PC-3 (cell line): ENCODE measurements around the gene RMC1. TPM values are rescaled to one million over a fixed set of nuclear protein-coding genes. Genes with fewer than 3 reads are reported as not detected.

Source experiments
- ATAC-seq: fragments of 200-7000 bp; cut with Tn5 transposase; 2 replicates; pipeline ENCODE4 v1.9.1; 2020; ENCODE audit warnings: mild to moderate bottlenecking, moderate library complexity
- Bru-seq: library from RNA; stranded (reverse); fragments of 400-500 nt; gene quantifications from one replicate; lab custom pipeline; 2021; lab: Mats Ljungman, UMichigan
- BruChase-seq, 2 experiments: library from RNA; stranded (reverse); fragments of 400-500 nt; gene quantifications; one replicate each; lab custom pipeline; 2021; lab: Mats Ljungman, UMichigan
- BruUV-seq: library from RNA; stranded (reverse); fragments of 400-500 nt; replicated peaks from 2 replicates; lab custom pipeline; 2021; lab: Mats Ljungman, UMichigan
- CTCF ChIA-PET: fragments of 300-600 bp; sonication (Branson Sonifier 250); formaldehyde crosslinking; loops from one replicate; lab custom pipeline; 2022; ENCODE audit warnings: antibody characterized with exemption; lab: Charles Lee
- POLR2A ChIA-PET: fragments of 300-600 bp; sonication (Branson Sonifier 250); formaldehyde crosslinking; loops from one replicate; lab custom pipeline; 2022; ENCODE audit warnings: antibody characterized with exemption; ENCODE audit not compliant: unreplicated experiment; lab: Charles Lee
- DNase-seq: peaks from one replicate; pipeline ENCODE4 v3.0.0-alpha.2; 2015
- H2AFZ ChIP-seq: fragments of 300-600 bp; sonication (generic); 2 replicates; pipeline ENCODE4 v1.6.0; 2016; ENCODE audit warnings: antibody characterized with exemption, low read length
- H3F3A ChIP-seq: fragments of 300-600 bp; sonication (generic); one replicate; pipeline ENCODE4 v1.6.0; 2017; ENCODE audit warnings: antibody characterized with exemption, low read length, control low read depth, mild to moderate bottlenecking; ENCODE audit not compliant: unreplicated experiment
- H3K27ac ChIP-seq: fragments of 300-600 bp; sonication (generic); 2 replicates; pipeline ENCODE4 v1.5.1; 2016; ENCODE audit warnings: mild to moderate bottlenecking, low read length
- H3K27me3 ChIP-seq: fragments of 300-600 bp; sonication (generic); 2 replicates; pipeline ENCODE4 v1.6.1; 2016; ENCODE audit warnings: low read length, mixed read lengths
- H3K36me3 ChIP-seq: fragments of 300-600 bp; sonication (generic); 2 replicates; pipeline ENCODE4 v1.6.1; 2016; ENCODE audit warnings: low read depth, mixed run types, low read length, mixed read lengths
- H3K4me1 ChIP-seq: fragments of 300-600 bp; sonication (generic); 2 replicates; pipeline ENCODE4 v1.5.1; 2016; ENCODE audit warnings: low read length; ENCODE audit not compliant: insufficient read depth
- H3K4me2 ChIP-seq: fragments of 300-600 bp; sonication (generic); 2 replicates; pipeline ENCODE4 v1.6.0; 2016; ENCODE audit warnings: low read length
- H3K4me3 ChIP-seq: fragments of 300-600 bp; sonication (generic); 2 replicates; pipeline ENCODE4 v1.5.1; 2016; ENCODE audit warnings: mild to moderate bottlenecking, low read length, mixed read lengths
- H3K79me2 ChIP-seq: fragments of 300-600 bp; sonication (generic); 2 replicates; pipeline ENCODE4 v1.6.1; 2017; ENCODE audit warnings: low read length, mixed read lengths
- H3K9ac ChIP-seq: fragments of 300-600 bp; sonication (generic); 2 replicates; pipeline ENCODE4 v1.6.0; 2016; ENCODE audit warnings: mild to moderate bottlenecking, low read length
- H3K9me2 ChIP-seq: fragments of 300-600 bp; sonication (generic); replicated peaks from 2 replicates; pipeline ENCODE4 v1.6.1; 2016; ENCODE audit warnings: mixed run types, low read length, mixed read lengths
- H3K9me3 ChIP-seq: fragments of 300-600 bp; sonication (generic); 2 replicates; pipeline ENCODE4 v1.6.1; 2016; ENCODE audit warnings: low read length, mixed read lengths
- H4K20me1 ChIP-seq: fragments of 300-600 bp; sonication (generic); 2 replicates; pipeline ENCODE4 v1.6.1; 2016; ENCODE audit warnings: low read length, mixed read lengths
- EZH2 ChIP-seq: fragments of 300-600 bp; sonication (generic); IDR thresholded peaks from one replicate; pipeline ENCODE4 v1.6.1; 2017; ENCODE audit warnings: antibody characterized with exemption, mild to moderate bottlenecking, low read length; ENCODE audit not compliant: unreplicated experiment
- EZH2phosphoT487 ChIP-seq: fragments of 300-600 bp; sonication (generic); IDR thresholded peaks from 2 replicates; pipeline ENCODE4 v1.6.1; 2018; ENCODE audit warnings: mild to moderate bottlenecking, antibody characterized with exemption, low read length, borderline replicate concordance
- intact Hi-C: fragments of 100-400 bp; cut with micrococcal nuclease; formaldehyde crosslinking; loops from 2 replicates; pipeline ENCODE4 v1.9.0; 2023
- long read RNA-seq: library from polyadenylated mRNA; unstranded; transcript quantifications from one replicate; pipeline ENCODE4 v2.0.0, GENCODE V29; 2021; ENCODE audit not compliant: unreplicated experiment
- total RNA-seq: library from RNA; depleted of rRNA; stranded (reverse); fragments of >200 nt; gene quantifications from 2 replicates; pipeline ENCODE4 v1.2.3, GENCODE V29; 2014; rRNA removed
- TF ChIP-seq, protein P1 (sequence below): fragments of 300-600 bp; sonication (generic); conservative IDR thresholded peaks from 2 replicates; pipeline ENCODE4 v1.5.1; 2017; ENCODE audit warnings: antibody characterized with exemption, low read depth, mild to moderate bottlenecking, low read length

Gene RMC1
- 23.2 and 27.6 TPM in 2 replicates for total RNA-seq
- Bru-seq, nascent RNA, result percentile 74 among the genes with signal in this experiment
- percentile 81 among the genes with signal in this experiment for BruChase-seq, experiment 1, labeled RNA remaining after a 6-hour chase
- percentile 79 among the genes with signal in this experiment for BruChase-seq, experiment 2, labeled RNA remaining after a 2-hour chase
- long read RNA-seq, transcript RMC1-201 (20 exons, 2,162 nt), result major isoform, 44 of 81 reads
- long read RNA-seq, partial matches to known transcripts, result 6 of 81 reads
- long read RNA-seq, other reads (novel, unspliced or antisense), result 30 of 81 reads

DNA sequence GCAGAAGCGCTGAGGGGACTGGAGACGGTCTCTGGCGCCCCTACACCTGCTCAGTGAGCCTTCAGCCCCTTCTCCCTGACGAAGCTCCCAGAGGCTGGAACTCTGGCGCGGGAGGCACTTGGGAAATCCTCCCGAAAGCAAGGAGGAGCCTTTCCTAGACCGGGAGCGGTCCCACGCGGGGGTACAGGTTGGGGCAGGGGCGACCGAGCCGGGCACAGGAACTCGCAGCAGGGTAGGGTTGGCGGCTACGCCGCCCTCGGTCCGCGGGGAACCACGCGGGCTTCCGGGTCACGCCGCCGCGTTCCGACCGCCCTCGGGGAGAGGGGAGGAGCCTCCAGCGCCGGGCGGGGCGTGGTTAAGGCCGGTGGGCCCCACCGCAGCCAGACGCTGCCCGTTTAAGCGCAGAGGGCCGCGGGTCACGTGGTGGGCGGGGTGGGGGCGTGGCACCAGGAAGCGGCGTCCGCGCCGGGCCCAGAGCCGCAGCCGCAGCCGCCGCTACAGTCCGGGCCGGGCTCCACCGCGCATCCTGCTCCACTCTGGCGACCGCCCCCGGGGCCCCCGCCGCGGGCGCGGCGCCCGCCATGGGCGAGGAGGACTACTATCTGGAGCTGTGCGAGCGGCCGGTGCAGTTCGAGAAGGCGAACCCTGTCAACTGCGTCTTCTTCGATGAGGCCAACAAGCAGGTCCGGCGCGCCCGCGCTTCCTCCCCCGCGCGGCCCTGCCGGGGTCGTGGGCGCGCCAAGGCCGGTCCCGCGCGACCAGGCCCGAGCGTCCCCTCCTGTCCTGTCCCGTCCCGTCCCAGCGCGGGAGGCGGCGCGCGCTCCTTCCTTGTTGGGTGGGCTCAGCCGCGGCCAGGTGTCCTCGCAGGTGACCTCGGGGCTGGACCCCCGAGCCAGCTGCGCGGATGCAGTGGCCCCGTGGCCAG lies at the start of gene RMC1:
RMC1 (plus strand) TSS at position 474 of the 925 bp plus-strand sequence; CDS start at position 582, 108 bp downstream.
- CTCF ChIA-PET, result interaction anchor here (0.9 kb wide), 1 partner anchor 15 kb away, joined by 5 read pairs; no protein-coding TSS in a partner anchor

DNA sequence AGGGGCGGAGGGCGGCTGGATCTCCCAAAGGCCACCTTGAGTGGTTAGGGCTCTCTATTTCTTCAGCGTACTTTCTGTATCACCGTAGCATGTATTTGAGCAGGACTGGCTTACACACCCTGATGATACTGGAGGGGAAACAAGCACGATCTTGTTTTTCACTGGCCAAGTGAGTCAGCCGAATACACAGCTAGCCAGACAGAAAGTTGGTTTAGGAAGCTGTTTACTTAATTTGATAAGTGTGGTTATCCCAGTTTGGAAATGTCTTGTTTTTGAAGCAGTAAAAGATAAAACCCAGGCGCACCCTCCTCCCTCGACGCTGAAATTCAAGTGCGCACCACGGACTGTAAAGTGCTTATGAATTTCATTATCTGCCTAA lies 49.6 kb upstream of the RMC1 start:
- peaks cover 37% of the 10 kb centered on the region for H4K20me1 ChIP-seq
- ChIA-PET POLR2A (interaction anchor here (0.6 to 1.3 kb wide), 6 partner anchors 28 to 422 kb away, joined by 3 to 12 read pairs (median 4); no protein-coding TSS in a partner anchor), CTCF (no interaction called here)
- peak; percentile 65 for DNase-seq
- ATAC-seq, result peak; percentile 58
- TF ChIP-seq EZH2, result no peak
- BruUV-seq, result TSS peak; percentile 55
- intact Hi-C loops, result loop anchor here (2.0 kb wide), 3 partner anchors 15 to 35 kb away; no protein-coding TSS in a partner anchor
- peak overlapping the region; percentile 99 for H3K4me3 ChIP-seq
- H3F3A ChIP-seq, result no peaks in the 10 kb centered on the region
- H3K9me3 ChIP-seq, result no peaks in the 10 kb centered on the region
- H2AFZ ChIP-seq, result peak overlapping the region; percentile 83
- H3K4me2 ChIP-seq, result peak overlapping the region; percentile 93
- H3K27me3 ChIP-seq, result no peaks in the 10 kb centered on the region
- H3K27ac ChIP-seq, result peak overlapping the region; percentile 90
- no peaks in the 10 kb centered on the region for H3K9me2 ChIP-seq
- peaks cover 3% of the 10 kb centered on the region; the same call in 1 of the 2 replicates for H3K36me3 ChIP-seq
- H3K79me2 ChIP-seq, result peaks cover 56% of the 10 kb centered on the region
- H3K4me1 ChIP-seq, result peaks cover 19% of the 10 kb centered on the region
- peak overlapping the region; percentile 96 for H3K9ac ChIP-seq

More for the DNA sequence above, at the start of gene RMC1:
- H3F3A ChIP-seq, result no peaks in the 10 kb centered on the region
- peak within 1 kb of the TSS; percentile 79 for H2AFZ ChIP-seq
- peaks cover 13% of the 10 kb centered on the region; the same call in 1 of the 2 replicates for H3K36me3 ChIP-seq
- H3K27me3 ChIP-seq, result no peaks in the 10 kb centered on the region
- TF ChIP-seq, protein P1, sequence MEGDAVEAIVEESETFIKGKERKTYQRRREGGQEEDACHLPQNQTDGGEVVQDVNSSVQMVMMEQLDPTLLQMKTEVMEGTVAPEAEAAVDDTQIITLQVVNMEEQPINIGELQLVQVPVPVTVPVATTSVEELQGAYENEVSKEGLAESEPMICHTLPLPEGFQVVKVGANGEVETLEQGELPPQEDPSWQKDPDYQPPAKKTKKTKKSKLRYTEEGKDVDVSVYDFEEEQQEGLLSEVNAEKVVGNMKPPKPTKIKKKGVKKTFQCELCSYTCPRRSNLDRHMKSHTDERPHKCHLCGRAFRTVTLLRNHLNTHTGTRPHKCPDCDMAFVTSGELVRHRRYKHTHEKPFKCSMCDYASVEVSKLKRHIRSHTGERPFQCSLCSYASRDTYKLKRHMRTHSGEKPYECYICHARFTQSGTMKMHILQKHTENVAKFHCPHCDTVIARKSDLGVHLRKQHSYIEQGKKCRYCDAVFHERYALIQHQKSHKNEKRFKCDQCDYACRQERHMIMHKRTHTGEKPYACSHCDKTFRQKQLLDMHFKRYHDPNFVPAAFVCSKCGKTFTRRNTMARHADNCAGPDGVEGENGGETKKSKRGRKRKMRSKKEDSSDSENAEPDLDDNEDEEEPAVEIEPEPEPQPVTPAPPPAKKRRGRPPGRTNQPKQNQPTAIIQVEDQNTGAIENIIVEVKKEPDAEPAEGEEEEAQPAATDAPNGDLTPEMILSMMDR, result no peak
- TF ChIP-seq EZH2phosphoT487, result no peak
- no TSS peak for BruUV-seq
- H3K9me3 ChIP-seq, result no peaks in the 10 kb centered on the region
- H3K4me1 ChIP-seq, result peaks cover 20% of the 10 kb centered on the region; the same call in 1 of the 2 replicates
- H3K4me3 ChIP-seq, result peak within 1 kb of the TSS; percentile 85
- H3K9me2 ChIP-seq, result no peaks in the 10 kb centered on the region
- DNase-seq (peak; percentile 93), ATAC-seq (peak; percentile 78)
- peak within 1 kb of the TSS; percentile 44 for H3K27ac ChIP-seq
- peak within 1 kb of the TSS; percentile 89 for H3K4me2 ChIP-seq
- no peaks in the 10 kb centered on the region for H4K20me1 ChIP-seq
- POLR2A ChIA-PET, result interaction anchor here (0.6 kb wide), 1 partner anchor 15 kb away, joined by 5 read pairs; no protein-coding TSS in a partner anchor
- peak within 1 kb of the TSS; percentile 72 for H3K9ac ChIP-seq
- intact Hi-C loops, result loop anchor here (5.0 to 10.0 kb wide), 4 partner anchors 84 to 468 kb away; partner anchors contain the start of gene NPC1
- peaks cover 29% of the 10 kb centered on the region for H3K79me2 ChIP-seq

GRCh38 chr18:23456835-23457234 lies 46.5 kb upstream of the RMC1 start:
- Histone ChIP-seq H3K27ac (no peak overlapping the region), H3K36me3 (peaks cover 3% of the 10 kb centered on the region; the same call in 1 of the 2 replicates), H3K9me3 (no peaks in the 10 kb centered on the region), H3K4me1 (peaks cover 19% of the 10 kb centered on the region), H2AFZ (no peak overlapping the region), H3K9me2 (no peaks in the 10 kb centered on the region), H3K4me3 (no peak overlapping the region), H3K79me2 (peaks cover 87% of the 10 kb centered on the region), H3F3A (no peaks in the 10 kb centered on the region), H3K4me2 (0 out of 2 replicates have a peak overlapping the region, but pooled peaks have one; percentile 7), H3K9ac (no peak overlapping the region), H4K20me1 (peaks cover 64% of the 10 kb centered on the region), H3K27me3 (no peaks in the 10 kb centered on the region)
- ATAC-seq (no peak), DNase-seq (no peak)
- TF ChIP-seq, protein P1, result no peak
- TF ChIP-seq EZH2phosphoT487, result no peak
- no peak for TF ChIP-seq EZH2
- intact Hi-C loops, result no loop called here
- no TSS peak for BruUV-seq
- CTCF ChIA-PET, result no interaction called here
- POLR2A ChIA-PET, result no interaction called here
